ENCODE data around the gene DENND1A. TPM values are rescaled to one million over a fixed set of nuclear protein-coding genes. Genes with fewer than 3 reads are reported as not detected.

The DENND1A gene
- total and polyA plus RNA-seq, 2 experiments from 2014 or later, result 13.1 to 28.7 TPM

DNA sequence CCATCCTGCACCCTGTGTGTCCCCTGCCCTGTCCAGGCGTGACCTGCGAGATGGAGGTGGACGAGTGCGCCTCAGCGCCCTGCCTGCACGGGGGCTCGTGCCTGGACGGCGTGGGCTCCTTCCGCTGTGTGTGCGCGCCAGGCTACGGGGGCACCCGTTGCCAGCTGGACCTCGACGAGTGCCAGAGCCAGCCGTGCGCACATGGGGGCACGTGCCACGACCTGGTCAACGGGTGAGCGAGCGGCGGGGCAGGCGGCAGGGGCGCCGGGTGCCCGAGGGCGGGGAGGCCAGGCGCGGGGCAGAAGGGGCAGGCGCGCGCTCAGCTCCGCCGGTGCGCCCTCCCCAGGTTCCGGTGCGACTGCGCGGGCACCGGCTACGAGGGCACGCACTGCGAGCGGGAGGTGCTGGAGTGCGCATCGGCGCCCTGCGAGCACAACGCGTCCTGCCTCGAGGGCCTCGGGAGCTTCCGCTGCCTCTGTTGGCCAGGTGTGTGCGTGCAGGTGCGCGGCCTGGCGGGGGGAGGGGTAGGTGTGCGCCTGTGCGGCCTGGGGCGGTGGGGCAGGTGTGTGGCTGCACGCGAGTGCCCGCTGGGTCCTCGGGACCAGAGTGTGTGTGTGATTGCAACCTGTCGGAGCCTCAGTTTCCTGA is 563.9 kb downstream of the DENND1A start:
- H3K4me1 Mint-ChIP-seq, result peaks cover 36% of the 10 kb centered on the region
- peak overlapping the region; percentile 42; the same call in 1 of the 2 replicates for H3K4me3 ChIP-seq
- H3K36me3 Mint-ChIP-seq (ENCODE audit: low read depth), result no peaks in the 10 kb centered on the region
- ATAC-seq (peak; percentile 72), DNase-seq (ENCODE audit: low spot score) (peak; percentile 88)
- no peaks in the 10 kb centered on the region; the same call in 2 of the 3 replicates for H3K9me3 Mint-ChIP-seq
- no peaks in the 10 kb centered on the region for H4K20me1 ChIP-seq (replicated peaks; ENCODE audit: insufficient read depth)
- H3K4me2 ChIP-seq, result peak overlapping the region; percentile 49; the same call in 1 of the 2 replicates
- peaks cover 8% of the 10 kb centered on the region; the same call in 1 of the 2 replicates for H3K4me1 ChIP-seq (ENCODE audit: insufficient read depth)
- peaks cover 15% of the 10 kb centered on the region for H3K27me3 Mint-ChIP-seq (ENCODE audit: insufficient read depth, low read depth, poor library complexity)
- no peaks in the 10 kb centered on the region for H3K79me2 ChIP-seq (replicated peaks; ENCODE audit: insufficient read depth)
- H3K4me3 Mint-ChIP-seq, result no peak overlapping the region
- H3K9me2 ChIP-seq (ENCODE audit: insufficient read depth), result no peaks in the 10 kb centered on the region
- H3F3A ChIP-seq (replicated peaks; ENCODE audit: low read depth), result 0 out of 2 replicates have a peak, but pooled peaks cover 5% of the 10 kb centered on the region
- H2AFZ ChIP-seq, result peak overlapping the region; percentile 59; the same call in 1 of the 2 replicates
- TF ChIP-seq POLR2AphosphoS5 (IDR thresholded peaks at IDR 0.05; ENCODE audit: low read depth), result no peak
- TF ChIP-seq, protein P1, sequence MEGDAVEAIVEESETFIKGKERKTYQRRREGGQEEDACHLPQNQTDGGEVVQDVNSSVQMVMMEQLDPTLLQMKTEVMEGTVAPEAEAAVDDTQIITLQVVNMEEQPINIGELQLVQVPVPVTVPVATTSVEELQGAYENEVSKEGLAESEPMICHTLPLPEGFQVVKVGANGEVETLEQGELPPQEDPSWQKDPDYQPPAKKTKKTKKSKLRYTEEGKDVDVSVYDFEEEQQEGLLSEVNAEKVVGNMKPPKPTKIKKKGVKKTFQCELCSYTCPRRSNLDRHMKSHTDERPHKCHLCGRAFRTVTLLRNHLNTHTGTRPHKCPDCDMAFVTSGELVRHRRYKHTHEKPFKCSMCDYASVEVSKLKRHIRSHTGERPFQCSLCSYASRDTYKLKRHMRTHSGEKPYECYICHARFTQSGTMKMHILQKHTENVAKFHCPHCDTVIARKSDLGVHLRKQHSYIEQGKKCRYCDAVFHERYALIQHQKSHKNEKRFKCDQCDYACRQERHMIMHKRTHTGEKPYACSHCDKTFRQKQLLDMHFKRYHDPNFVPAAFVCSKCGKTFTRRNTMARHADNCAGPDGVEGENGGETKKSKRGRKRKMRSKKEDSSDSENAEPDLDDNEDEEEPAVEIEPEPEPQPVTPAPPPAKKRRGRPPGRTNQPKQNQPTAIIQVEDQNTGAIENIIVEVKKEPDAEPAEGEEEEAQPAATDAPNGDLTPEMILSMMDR (conservative IDR thresholded peaks at IDR 0.05; ENCODE audit: low read depth in 2 of 2), result peak in 1 of 2 experiments; percentile 20; a peak in 1 of 4 replicates
- no peak overlapping the region for H3K27ac ChIP-seq (ENCODE audit: low read depth)
- H3K27ac Mint-ChIP-seq, result no peak overlapping the region
- H3K27me3 ChIP-seq (ENCODE audit: insufficient read depth), result 0 out of 2 replicates have a peak, but pooled peaks cover 6% of the 10 kb centered on the region
- no peaks in the 10 kb centered on the region for H3K36me3 ChIP-seq (ENCODE audit: insufficient read depth)

DNA sequence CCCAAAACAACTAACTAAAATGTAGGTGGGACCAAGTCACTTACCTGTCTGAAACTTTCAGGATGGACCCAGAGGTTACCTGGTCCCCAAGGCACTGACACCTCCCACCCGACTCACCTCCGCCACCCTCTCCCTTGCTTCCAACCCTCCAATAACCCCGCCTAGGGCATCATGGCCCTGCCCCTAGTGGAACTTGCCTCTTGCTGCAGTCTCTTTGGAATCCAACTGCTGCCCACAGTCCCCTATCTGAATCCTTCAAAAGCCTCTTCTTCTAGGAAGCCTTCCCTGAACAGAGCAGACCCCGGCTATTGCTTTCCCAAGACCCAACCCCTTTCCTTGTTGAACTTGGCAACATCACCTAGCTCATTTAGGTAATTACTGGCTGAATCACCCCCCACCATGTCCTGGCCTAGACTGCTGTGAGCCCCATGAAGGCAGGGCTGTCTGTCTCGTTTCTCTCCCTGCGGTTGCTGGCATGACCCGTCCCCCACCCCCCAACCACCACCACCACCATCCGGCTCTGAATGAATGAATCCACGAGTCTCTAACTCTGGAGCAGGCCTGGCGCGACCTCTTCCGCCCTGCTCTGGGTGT is 564.5 kb downstream of the DENND1A start:
- peak; percentile 75 for DNase-seq (ENCODE audit: low spot score)
- peak; percentile 54 for ATAC-seq
- no peaks in the 10 kb centered on the region for H3K36me3 ChIP-seq (ENCODE audit: insufficient read depth)
- H3K36me3 Mint-ChIP-seq (ENCODE audit: low read depth), result no peaks in the 10 kb centered on the region
- H3K9me2 ChIP-seq (ENCODE audit: insufficient read depth), result no peaks in the 10 kb centered on the region
- no peaks in the 10 kb centered on the region; the same call in 2 of the 3 replicates for H3K9me3 Mint-ChIP-seq
- peaks cover 14% of the 10 kb centered on the region; the same call in 1 of the 2 replicates for H3K4me1 ChIP-seq (ENCODE audit: insufficient read depth)
- H3F3A ChIP-seq (replicated peaks; ENCODE audit: low read depth), result 0 out of 2 replicates have a peak, but pooled peaks cover 8% of the 10 kb centered on the region
- H3K27ac ChIP-seq (ENCODE audit: low read depth), result no peak overlapping the region
- no peak overlapping the region; the same call in 1 of the 2 replicates for H3K27ac Mint-ChIP-seq
- H3K4me3 ChIP-seq, result peak overlapping the region; percentile 42; the same call in 1 of the 2 replicates
- H2AFZ ChIP-seq, result no peak overlapping the region; the same call in 1 of the 2 replicates
- H3K27me3 Mint-ChIP-seq (ENCODE audit: insufficient read depth, low read depth, poor library complexity), result peaks cover 19% of the 10 kb centered on the region
- no peak overlapping the region for H3K4me3 Mint-ChIP-seq
- 0 out of 2 replicates have a peak, but pooled peaks cover 6% of the 10 kb centered on the region for H3K27me3 ChIP-seq (ENCODE audit: insufficient read depth)
- peaks cover 40% of the 10 kb centered on the region for H3K4me1 Mint-ChIP-seq
- peak overlapping the region; percentile 49; the same call in 1 of the 2 replicates for H3K4me2 ChIP-seq
- no peaks in the 10 kb centered on the region for H4K20me1 ChIP-seq (replicated peaks; ENCODE audit: insufficient read depth)
- no peaks in the 10 kb centered on the region for H3K79me2 ChIP-seq (replicated peaks; ENCODE audit: insufficient read depth)
- TF ChIP-seq ETS1 (IDR thresholded peaks at IDR 0.05) (no peak), POLR2AphosphoS5 (IDR thresholded peaks at IDR 0.05; ENCODE audit: low read depth) (no peak), ZNF114 (CRISPR knock-in tag; IDR thresholded peaks at IDR 0.05) (no peak)
- TF ChIP-seq, protein P2, sequence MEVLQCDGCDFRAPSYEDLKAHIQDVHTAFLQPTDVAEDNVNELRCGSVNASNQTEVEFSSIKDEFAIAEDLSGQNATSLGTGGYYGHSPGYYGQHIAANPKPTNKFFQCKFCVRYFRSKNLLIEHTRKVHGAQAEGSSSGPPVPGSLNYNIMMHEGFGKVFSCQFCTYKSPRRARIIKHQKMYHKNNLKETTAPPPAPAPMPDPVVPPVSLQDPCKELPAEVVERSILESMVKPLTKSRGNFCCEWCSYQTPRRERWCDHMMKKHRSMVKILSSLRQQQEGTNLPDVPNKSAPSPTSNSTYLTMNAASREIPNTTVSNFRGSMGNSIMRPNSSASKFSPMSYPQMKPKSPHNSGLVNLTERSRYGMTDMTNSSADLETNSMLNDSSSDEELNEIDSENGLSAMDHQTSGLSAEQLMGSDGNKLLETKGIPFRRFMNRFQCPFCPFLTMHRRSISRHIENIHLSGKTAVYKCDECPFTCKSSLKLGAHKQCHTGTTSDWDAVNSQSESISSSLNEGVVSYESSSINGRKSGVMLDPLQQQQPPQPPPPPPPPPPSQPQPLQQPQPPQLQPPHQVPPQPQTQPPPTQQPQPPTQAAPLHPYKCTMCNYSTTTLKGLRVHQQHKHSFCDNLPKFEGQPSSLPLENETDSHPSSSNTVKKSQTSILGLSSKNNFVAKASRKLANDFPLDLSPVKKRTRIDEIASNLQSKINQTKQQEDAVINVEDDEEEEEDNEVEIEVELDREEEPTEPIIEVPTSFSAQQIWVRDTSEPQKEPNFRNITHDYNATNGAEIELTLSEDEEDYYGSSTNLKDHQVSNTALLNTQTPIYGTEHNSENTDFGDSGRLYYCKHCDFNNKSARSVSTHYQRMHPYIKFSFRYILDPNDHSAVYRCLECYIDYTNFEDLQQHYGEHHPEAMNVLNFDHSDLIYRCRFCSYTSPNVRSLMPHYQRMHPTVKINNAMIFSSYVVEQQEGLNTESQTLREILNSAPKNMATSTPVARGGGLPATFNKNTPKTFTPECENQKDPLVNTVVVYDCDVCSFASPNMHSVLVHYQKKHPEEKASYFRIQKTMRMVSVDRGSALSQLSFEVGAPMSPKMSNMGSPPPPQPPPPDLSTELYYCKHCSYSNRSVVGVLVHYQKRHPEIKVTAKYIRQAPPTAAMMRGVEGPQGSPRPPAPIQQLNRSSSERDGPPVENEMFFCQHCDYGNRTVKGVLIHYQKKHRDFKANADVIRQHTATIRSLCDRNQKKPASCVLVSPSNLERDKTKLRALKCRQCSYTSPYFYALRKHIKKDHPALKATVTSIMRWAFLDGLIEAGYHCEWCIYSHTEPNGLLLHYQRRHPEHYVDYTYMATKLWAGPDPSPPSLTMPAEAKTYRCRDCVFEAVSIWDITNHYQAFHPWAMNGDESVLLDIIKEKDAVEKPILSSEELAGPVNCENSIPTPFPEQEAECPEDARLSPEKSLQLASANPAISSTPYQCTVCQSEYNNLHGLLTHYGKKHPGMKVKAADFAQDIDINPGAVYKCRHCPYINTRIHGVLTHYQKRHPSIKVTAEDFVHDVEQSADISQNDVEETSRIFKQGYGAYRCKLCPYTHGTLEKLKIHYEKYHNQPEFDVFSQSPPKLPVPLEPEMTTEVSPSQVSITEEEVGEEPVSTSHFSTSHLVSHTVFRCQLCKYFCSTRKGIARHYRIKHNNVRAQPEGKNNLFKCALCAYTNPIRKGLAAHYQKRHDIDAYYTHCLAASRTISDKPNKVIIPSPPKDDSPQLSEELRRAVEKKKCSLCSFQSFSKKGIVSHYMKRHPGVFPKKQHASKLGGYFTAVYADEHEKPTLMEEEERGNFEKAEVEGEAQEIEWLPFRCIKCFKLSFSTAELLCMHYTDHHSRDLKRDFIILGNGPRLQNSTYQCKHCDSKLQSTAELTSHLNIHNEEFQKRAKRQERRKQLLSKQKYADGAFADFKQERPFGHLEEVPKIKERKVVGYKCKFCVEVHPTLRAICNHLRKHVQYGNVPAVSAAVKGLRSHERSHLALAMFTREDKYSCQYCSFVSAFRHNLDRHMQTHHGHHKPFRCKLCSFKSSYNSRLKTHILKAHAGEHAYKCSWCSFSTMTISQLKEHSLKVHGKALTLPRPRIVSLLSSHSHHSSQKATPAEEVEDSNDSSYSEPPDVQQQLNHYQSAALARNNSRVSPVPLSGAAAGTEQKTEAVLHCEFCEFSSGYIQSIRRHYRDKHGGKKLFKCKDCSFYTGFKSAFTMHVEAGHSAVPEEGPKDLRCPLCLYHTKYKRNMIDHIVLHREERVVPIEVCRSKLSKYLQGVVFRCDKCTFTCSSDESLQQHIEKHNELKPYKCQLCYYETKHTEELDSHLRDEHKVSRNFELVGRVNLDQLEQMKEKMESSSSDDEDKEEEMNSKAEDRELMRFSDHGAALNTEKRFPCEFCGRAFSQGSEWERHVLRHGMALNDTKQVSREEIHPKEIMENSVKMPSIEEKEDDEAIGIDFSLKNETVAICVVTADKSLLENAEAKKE (CRISPR knock-in tag; IDR thresholded peaks at IDR 0.05), result no peak
